ENCODE data around the gene PHGDH.

DNA sequence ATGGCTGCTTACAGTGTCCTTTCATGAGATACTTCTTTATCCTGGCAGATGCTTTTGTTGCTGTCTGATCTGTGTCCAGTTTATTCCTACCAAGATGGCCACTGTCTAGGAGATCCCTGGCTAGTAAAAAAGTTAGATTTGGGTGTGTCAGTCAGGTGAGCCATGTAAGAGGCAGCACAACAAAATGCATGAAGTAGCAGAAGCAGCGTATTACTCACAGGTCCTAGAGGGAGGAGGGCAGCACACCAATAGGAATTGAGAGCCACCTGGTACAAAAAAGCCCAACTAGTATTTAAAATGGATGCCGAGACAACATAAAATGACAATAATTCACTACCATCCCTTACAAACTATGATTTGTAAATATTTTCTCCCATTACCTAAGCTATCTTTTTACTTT is 40.8 kb upstream of the PHGDH start:
- TF ChIP-seq, protein P1, sequence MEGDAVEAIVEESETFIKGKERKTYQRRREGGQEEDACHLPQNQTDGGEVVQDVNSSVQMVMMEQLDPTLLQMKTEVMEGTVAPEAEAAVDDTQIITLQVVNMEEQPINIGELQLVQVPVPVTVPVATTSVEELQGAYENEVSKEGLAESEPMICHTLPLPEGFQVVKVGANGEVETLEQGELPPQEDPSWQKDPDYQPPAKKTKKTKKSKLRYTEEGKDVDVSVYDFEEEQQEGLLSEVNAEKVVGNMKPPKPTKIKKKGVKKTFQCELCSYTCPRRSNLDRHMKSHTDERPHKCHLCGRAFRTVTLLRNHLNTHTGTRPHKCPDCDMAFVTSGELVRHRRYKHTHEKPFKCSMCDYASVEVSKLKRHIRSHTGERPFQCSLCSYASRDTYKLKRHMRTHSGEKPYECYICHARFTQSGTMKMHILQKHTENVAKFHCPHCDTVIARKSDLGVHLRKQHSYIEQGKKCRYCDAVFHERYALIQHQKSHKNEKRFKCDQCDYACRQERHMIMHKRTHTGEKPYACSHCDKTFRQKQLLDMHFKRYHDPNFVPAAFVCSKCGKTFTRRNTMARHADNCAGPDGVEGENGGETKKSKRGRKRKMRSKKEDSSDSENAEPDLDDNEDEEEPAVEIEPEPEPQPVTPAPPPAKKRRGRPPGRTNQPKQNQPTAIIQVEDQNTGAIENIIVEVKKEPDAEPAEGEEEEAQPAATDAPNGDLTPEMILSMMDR (IDR thresholded peaks at IDR 0.05) = no peak
- no peak for TF ChIP-seq POLR2A (IDR thresholded peaks at IDR 0.05)
- TF ChIP-seq EP300 (IDR thresholded peaks at IDR 0.05) = no peak

All from ovary (tissue), 3 donors.